Right renal pelvis (tissue), 4 donors: ENCODE data around the gene ELOB. TPM values are rescaled to one million over a fixed set of nuclear protein-coding genes. Genes with fewer than 3 reads are reported as not detected.

Experiments used
- DNase-seq, 4 donors: peaks; one replicate each; pipeline ENCODE4 v3.0.0-alpha.2; 2013; ENCODE audit warnings: low read depth in 4 of 4, low spot score in 3 of 4, missing footprints in 1 of 4
- polyA plus RNA-seq, 4 donors: library from polyadenylated mRNA; unstranded; fragments of 120-200 nt; gene quantifications; one replicate each; pipeline ENCODE4 v1.2.1, GENCODE V29; 2013; ENCODE audit not compliant: insufficient read length in 4 of 4

Gene ELOB
- polyA plus RNA-seq, 4 donors = 218 to 336 (median 229) TPM

DNA sequence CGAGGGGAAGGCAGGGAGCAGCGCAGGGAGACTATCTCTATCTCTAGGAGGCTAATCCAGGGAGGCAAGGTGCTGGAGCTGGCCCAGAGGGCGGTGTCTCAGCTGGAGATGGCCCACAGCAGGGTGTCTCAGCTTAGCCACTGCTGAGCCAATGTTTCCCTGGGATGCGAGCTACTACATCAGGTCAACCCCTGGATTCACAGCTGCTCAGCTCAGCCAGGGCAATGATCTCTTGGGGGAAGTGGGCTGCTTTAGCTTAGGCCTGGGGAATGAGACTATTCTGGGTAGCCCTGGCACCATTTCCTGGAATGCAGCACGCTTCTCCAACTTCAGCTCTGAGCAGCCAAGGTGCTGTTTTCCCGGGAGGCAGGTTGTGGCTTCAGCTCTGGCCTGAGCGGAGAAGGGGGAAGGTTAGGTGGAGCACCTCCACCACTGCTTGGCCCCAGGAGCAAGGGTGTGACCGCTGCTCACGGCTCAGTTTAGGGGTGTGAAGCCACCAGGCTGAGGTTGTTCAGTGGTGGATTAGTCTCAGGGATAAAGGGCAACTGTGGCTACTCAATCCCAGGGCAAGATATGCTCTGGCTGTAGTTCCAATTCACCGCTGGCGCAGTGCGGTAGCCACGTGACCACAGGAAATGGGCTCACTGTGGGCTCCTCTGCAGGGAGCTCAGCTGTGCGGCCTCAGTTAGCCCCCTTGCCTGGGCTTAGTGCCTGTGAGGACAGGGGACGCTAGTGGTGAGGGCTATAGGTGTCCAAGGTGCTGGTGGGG lies 34.8 kb upstream of the ELOB start:
- DNase-seq = no peak

- DNase-seq = no peak
These were observed 33.6 kb upstream of the ELOB start for GRCh38 chr16:2810651-2811050.

DNA sequence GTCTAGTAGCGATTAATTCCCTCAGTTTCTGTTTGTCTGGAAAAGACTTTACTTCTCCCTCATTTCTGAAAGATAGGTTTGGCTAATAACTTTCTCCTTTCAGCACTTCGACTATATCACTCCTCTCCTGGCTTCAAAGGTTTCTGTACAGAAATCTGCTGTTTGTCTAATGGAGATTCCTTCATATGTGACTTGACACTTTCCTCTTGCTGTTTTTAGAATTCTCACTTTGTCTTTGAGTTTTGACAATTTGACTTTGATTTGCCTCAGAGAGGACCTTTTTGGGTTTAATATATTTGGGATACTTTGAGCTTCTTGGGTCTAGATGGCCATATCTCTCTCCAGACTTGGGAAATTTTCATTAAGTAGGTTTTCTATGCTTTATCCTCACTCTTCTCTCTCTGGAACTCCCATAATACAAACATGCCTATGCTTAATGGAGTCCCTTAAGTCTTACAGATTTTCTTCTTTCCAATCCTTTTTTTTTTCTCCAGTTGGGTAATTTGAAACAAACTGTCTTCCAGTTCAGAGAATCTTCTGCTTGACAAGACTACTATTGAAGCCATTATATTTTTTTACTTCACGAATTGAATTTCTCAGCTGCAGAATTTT lies 32.2 kb upstream of the ELOB start:
- no peak for DNase-seq

- DNase-seq = no peak
These were observed 31.1 kb upstream of the ELOB start for GRCh38 chr16:2808181-2808580.

GRCh38 chr16:2806286-2806685 lies 29.2 kb upstream of the ELOB start:
- no peak for DNase-seq

GRCh38 chr16:2804728-2805127 lies 27.6 kb upstream of the ELOB start:
- DNase-seq = no peak

DNA sequence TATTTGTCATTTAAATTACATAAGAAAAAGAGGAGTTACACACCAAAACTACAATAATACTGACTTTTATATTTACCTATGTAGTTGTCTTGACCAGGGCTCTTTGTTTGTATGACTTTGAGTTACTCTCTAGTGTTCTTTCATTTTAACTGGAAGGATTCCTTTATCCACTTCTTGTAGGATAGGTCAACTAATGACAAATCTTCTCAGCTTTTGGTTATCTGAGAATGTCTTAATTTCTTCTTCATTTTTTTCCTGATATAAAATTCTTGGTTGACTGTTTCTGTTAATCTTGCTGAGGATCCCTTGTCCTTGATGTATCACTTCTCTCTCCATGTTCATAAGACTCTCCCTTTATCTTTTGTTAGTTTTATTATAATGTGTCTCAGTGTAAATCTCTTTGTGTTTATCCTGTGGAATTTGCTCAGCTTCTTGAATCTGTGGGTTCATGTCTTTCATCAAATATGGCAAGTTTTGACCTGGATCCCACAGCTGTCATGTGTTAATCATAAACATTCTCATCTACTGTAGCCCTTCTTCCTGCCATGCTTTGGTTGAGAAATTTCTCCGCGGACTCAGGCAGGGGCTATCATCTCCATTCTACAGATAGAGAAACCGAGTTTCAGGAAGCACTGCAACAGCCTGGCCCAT lies 26.6 kb upstream of the ELOB start:
- DNase-seq = no peak

GRCh38 chr16:2799859-2800226 lies 22.8 kb upstream of the ELOB start:
- DNase-seq = no peak

DNA sequence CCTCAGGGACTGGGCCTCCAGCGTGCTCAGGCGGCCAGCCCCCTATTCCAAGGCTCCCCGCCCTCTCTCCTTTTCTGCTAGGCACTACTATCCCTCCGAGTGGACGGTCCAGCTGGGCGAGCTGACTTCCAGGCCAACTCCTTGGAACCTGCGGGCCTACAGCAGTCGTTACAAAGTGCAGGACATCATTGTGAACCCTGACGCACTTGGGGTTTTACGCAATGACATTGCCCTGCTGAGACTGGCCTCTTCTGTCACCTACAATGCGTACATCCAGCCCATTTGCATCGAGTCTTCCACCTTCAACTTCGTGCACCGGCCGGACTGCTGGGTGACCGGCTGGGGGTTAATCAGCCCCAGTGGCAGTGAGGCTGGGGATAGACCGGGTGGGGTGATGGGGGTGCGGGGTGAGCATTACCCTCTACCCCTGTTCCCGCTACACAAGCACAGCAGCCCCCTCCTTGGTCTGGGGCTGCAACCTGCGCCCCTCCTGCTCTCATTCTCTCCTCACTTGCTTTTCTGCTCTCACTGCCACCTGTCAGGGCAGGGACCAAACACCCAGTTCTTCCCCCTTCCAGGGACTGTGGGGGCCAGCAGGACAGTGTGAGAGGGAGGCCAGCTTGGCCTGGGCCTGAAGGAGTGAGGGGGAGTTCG lies 22.3 kb upstream of the ELOB start:
- DNase-seq = no peak

DNA sequence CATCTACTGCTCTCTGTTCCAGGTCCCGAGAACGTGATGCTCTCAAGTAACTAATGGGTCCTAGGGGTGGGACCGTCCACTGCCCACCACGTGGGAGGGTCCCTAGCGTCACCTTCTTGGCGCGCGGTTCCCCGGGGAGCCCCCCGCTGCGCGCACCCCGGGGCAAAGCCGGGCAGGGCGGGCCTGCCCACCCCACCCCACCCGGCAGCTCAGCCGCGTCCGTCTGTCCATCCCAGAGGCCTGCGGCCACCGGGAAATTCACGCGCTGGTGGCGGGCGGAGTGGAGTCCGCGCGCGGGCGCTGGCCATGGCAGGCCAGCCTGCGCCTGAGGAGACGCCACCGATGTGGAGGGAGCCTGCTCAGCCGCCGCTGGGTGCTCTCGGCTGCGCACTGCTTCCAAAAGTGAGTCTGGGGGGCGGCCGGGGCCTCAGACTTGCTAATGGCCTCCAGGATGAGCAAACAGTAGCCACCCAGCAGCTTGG lies 21.7 kb upstream of the ELOB start:
- no peak for DNase-seq

GRCh38 chr16:2795395-2796143 lies 18.5 kb upstream of the ELOB start:
- DNase-seq = no peak

DNA sequence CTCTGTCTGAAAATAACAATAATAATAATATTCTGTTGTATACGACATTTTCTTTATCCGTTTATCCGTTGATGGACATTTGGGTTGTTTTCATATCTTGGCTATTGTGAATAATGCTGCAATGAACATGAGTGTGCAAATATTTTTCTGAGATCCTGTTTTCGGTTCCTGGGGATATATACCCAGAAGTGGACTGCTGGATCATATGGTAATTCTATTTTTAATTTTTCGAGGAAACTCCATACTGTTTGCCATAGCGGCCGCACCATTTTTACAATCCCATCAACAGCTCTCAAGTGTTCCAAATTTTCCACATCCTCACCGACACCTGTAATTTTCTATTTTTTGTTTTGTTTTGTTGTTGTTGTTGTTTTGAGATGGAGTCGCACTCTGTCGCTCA lies 15.9 kb upstream of the ELOB start:
- no peak for DNase-seq

DNA sequence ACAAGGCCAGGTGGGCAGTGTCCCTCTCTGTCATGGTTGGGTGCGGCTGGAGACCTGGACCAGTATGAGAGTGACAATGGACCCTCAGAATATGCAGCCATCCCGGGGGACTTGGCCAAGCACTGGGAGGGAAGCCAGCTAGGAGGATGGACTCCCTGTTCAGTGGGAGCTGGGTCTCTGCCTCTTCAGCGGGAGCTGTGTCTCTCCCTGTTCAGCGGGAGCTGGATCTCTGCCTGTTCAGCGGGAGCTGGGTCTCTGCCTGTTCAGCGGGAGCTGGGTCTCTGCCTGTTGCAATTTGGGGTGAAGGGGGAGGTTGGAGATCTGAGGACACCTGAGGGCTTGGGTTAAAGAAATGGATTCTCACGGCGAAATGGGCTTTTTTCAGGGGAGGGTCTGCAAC lies 14.1 kb upstream of the ELOB start:
- no peak for DNase-seq

GRCh38 chr16:2790631-2791030 lies 13.6 kb upstream of the ELOB start:
- DNase-seq = no peak

GRCh38 chr16:2787961-2788360 lies 10.9 kb upstream of the ELOB start:
- DNase-seq = no peak

GRCh38 chr16:2787406-2787805 lies 10.3 kb upstream of the ELOB start, which contains the start of gene PRSS33:
TSS of gene PRSS33 (minus strand) at chr16:2787560. CDS start at chr16:2786547, 1,013 bp downstream.
- DNase-seq = no peak

DNA sequence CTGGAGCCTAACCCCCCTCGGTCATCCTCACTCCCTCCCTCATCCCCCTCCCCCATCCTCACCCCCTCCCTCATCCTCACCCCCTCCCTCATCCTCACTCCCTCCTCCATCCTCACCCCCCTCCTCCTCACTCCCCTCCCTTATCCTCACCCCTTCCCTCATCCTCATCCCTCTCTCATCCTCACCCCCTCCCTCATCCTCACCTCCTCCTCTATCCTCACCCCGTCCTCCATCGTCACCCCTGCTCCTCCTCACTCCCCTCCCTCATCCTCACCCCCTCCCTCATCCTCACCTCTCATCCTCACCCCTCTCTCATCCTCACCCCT lies 9.7 kb upstream of the ELOB start:
- no peak for DNase-seq

DNA sequence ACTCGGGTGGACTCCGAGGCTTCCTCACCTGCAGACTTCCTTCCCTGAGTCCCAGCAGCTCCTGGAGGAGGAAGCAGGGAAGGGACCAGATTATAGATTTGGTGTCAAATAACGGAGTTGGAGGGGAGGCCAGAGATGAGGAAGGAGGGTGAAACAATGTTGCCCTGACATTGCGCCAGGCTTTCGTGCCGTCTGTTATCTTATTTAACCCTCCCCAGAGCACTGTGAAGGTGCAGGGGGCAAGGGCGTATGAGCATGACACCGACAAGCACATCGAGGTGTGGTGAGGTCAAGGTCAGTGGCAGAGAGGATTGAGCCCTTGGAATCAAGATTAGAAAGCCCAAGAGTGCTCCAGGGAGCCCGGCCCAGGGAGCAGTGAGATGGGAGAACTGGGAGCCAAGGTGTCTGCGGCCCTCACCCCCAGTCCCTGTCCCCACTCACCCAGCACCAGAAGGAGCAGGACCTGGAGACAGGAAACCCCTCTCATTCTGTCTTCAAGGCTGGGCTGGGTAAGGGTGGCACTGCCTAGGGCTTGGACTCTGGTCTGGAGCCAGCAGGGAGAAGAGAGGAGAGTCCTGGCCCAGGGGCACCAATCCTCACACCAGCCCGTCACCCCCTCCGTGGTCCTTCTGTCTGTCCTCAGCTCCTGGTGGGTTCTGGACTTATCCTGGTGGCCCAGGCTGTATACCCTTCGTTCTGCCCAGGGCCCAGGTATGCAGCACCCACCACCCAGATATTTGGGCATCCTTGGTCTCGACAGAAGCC lies 9.2 kb upstream of the ELOB start:
- no peak for DNase-seq

DNA sequence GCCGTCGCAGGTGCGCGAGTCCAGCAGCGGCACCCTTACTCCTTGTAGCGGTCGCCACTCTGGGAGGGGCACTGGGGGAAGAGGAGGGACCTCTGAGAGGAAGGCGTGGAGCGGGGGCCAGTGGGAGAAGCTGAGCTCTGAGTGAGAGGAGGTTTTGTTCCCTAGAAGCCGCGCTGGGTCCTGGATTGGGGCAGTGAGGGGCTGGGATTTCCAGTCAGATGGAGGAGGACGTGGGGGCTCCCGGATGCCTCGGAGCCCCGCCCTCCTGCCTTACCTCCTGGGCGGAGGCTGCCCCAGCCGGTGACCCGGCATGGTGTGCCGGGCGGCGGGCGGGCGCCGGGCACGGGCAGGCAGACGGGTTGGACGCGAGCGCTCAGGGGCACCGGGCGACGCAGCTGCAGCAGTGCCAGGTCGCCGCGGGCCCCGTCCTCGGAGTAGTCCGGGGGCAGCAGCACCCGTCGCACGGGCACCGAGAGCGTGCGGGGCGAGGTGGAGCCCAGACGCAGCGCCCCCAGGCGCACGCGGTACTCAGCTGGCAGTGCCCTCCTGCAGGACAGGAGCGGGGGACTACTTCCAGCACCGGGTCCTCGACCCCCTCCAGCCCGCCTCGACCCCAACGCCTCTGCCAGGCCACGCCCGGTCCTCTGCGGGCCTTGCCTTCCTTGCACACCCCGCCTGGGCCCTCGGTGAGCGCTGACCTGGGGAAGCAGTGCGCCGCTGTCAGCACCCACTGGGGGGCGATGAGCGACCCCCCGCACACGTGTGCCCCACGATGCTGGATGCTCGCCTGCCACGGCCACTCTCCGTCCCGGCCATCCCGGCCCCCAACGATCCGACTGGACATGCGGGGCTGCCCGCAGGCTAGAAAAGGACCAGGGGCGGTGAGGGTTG lies 8.3 kb upstream of the ELOB start:
- no peak for DNase-seq
